Inflammatory macrophage (primary cell): ENCODE results near the gene RTF1.
"Not testable (repeated sequence)": the region's sequence is repeated elsewhere in the genome, so short reads cannot be mapped to it uniquely, and the experiment has no call there.

Experiments used
- DNase-seq, 2 donors: peaks; one replicate each; pipeline ENCODE4 v3.0.0-alpha.2; 2020 to 2022

RTF1 gene

GRCh38 chr15:41438206-41438605 is 21.3 kb downstream of the RTF1 start:
- DNase-seq, result no peak

GRCh38 chr15:41438745-41439144 is 21.9 kb downstream of the RTF1 start:
- DNase-seq, result peak in 1 of 2 donors; percentile 6

- DNase-seq, result no peak
These were observed 26.4 kb downstream of the RTF1 start for GRCh38 chr15:41443275-41443674.

- no peak for DNase-seq
These were observed 28.5 kb downstream of the RTF1 start for GRCh38 chr15:41445399-41445798.

GRCh38 chr15:41462084-41462795 is 45.3 kb downstream of the RTF1 start:
- DNase-seq, result peak in 1 of 2 donors; percentile 7

- DNase-seq, result no peak
These were observed 48.1 kb downstream of the RTF1 start for GRCh38 chr15:41464889-41465580.

- DNase-seq, result peak; percentile 49 to 55
These were observed 49.0 kb downstream of the RTF1 start for GRCh38 chr15:41465822-41466421.

- no peak for DNase-seq
These were observed 49.8 kb downstream of the RTF1 start for GRCh38 chr15:41466711-41467110.

GRCh38 chr15:41469644-41470043 is 52.7 kb downstream of the RTF1 start:
- not testable (repeated sequence) for DNase-seq

- DNase-seq, result no peak
These were observed 56.5 kb downstream of the RTF1 start for GRCh38 chr15:41473418-41473817.

- DNase-seq, result no peak
These were observed 57.5 kb downstream of the RTF1 start for GRCh38 chr15:41474436-41474835.

- no peak for DNase-seq
These were observed 58.0 kb downstream of the RTF1 start for GRCh38 chr15:41474941-41475340.

- no peak for DNase-seq
These were observed 59.6 kb downstream of the RTF1 start for GRCh38 chr15:41476416-41477048.

GRCh38 chr15:41480396-41481140 is 63.7 kb downstream of the RTF1 start:
- DNase-seq, result no peak

GRCh38 chr15:41482110-41482877 is 65.4 kb downstream of the RTF1 start:
- no peak for DNase-seq

GRCh38 chr15:41483115-41483514 is 66.2 kb downstream of the RTF1 start:
- DNase-seq, result no peak

GRCh38 chr15:41483519-41483918 is 66.6 kb downstream of the RTF1 start:
- DNase-seq, result no peak

GRCh38 chr15:41484937-41485625 is 68.2 kb downstream of the RTF1 start:
- no peak for DNase-seq

- DNase-seq, result no peak
These were observed 69.4 kb downstream of the RTF1 start for GRCh38 chr15:41486286-41486685.

- DNase-seq, result no peak
These were observed 70.5 kb downstream of the RTF1 start for GRCh38 chr15:41487381-41487780.

- DNase-seq, result no peak
These were observed 70.9 kb downstream of the RTF1 start for GRCh38 chr15:41487802-41488201.
